GM19099 (cell line): ENCODE data around the gene EXOC6B.
A peak's percentile ranks its signal among the peaks of the same experiment; 100 is the strongest.

ENCODE experiments used
- POLR2A ChIP-seq: IDR thresholded peaks from 3 replicates; pipeline ENCODE4 v1.6.1; 2011; ENCODE audit warnings: low read depth; ENCODE audit not compliant: insufficient read length; ENCODE audit errors: extremely low read depth

Gene EXOC6B

GRCh38 chr2:72825257-72826155 is at the start of gene EXOC6B:
TSS of gene EXOC6B (minus strand) at chr2:72826033.
- TF ChIP-seq POLR2A: peak; percentile 48

GRCh38 chr2:72871880-72872279 is 46.0 kb upstream of the EXOC6B start:
- TF ChIP-seq POLR2A: no peak

- TF ChIP-seq POLR2A: no peak
Observed at GRCh38 chr2:72871060-72871459, 45.2 kb upstream of the EXOC6B start.

GRCh38 chr2:72864500-72864899 is 38.7 kb upstream of the EXOC6B start:
- no peak for TF ChIP-seq POLR2A

GRCh38 chr2:72863046-72863445 is 37.2 kb upstream of the EXOC6B start:
- TF ChIP-seq POLR2A: no peak

GRCh38 chr2:72862239-72862988 is 36.6 kb upstream of the EXOC6B start:
- no peak for TF ChIP-seq POLR2A

GRCh38 chr2:72859831-72860262 is 34.0 kb upstream of the EXOC6B start:
- no peak for TF ChIP-seq POLR2A

GRCh38 chr2:72851333-72851732 is 25.5 kb upstream of the EXOC6B start:
- TF ChIP-seq POLR2A: no peak

- no peak for TF ChIP-seq POLR2A
Observed at GRCh38 chr2:72849138-72849462, 23.3 kb upstream of the EXOC6B start.

- no peak for TF ChIP-seq POLR2A
Observed at GRCh38 chr2:72848436-72849137, 22.8 kb upstream of the EXOC6B start.

GRCh38 chr2:72847534-72848315 is 21.9 kb upstream of the EXOC6B start:
- TF ChIP-seq POLR2A: no peak

GRCh38 chr2:72846171-72847095 is 20.6 kb upstream of the EXOC6B start:
- no peak for TF ChIP-seq POLR2A

GRCh38 chr2:72843301-72843700 is 17.5 kb upstream of the EXOC6B start:
- TF ChIP-seq POLR2A: no peak

- TF ChIP-seq POLR2A: no peak
Observed at GRCh38 chr2:72841462-72842125, 15.8 kb upstream of the EXOC6B start.

- no peak for TF ChIP-seq POLR2A
Observed at GRCh38 chr2:72840066-72840465, 14.2 kb upstream of the EXOC6B start.
